HG02981 (cell line): ENCODE measurements around the gene SH3GL1.
A peak's percentile ranks its signal among the peaks of the same experiment; 100 is the strongest.

Experiments
- ATAC-seq: cut with Tn5 transposase; IDR thresholded peaks from one replicate; pipeline ENCODE4 v1.9.1; 2021; ENCODE audit warnings: mild to moderate bottlenecking, moderate library complexity; ENCODE audit not compliant: unreplicated experiment

The SH3GL1 gene

DNA sequence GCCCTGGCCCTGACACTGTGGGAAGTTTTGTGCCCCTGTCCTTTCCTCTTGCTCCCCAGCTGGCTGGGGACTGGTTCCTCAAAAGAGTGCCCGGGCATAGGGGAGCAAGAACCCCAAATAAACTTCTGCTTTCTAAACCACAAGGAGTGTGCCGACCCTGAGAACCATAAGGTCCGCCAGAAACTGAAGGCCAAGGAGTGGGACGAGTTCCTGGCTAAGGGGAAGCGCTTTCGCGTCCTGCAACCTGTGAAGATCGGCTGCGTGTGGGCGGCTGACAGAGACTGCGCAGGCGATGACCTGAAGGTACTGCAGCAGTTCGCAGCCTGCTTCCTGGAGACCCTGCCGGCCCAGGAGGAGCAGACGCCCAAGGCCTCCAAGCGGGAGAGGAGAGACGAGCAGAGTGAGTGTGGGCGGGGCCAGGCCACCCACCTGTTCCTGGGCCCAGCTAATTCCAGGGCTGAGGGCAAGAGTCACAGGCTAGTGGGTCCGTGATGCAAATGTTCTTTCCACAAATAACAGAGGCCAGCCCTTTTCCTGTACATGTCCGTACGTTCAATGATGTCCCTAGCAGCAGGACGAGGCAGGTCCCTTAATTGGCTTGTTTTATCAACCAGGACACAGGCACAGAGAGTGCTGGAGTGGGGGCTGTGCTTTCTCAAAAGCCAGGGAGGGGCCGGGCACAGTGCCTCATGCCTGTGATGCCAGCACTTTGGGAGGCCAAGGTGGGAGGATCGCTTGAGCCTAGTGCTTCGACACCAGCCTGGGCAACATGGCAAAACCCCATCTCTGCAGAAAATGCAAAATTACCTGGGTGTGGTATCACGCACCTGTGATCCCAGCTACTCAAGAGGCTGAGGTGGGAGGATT, 31.7 kb upstream of the SH3GL1 start:
- no peak for ATAC-seq

DNA sequence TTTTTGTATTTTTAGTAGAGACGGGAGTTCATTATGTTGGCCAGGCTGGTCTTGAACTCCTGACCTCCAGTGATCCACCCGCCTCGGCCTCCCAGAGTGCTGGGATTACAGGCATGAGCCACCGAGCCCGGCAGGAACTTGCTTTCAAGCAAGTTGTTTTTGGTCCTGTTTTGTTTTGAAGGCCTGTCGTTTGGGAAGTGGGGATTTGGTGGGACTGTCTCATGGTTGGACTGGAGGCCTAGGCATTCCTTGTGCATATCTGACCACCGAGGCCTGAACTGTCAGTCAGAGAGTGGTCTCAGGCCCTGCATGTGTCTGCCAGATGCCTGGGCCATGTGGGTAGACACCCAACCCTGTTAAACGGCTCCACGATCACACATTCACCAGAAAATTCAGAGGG, 30.9 kb upstream of the SH3GL1 start:
- no peak for ATAC-seq

DNA sequence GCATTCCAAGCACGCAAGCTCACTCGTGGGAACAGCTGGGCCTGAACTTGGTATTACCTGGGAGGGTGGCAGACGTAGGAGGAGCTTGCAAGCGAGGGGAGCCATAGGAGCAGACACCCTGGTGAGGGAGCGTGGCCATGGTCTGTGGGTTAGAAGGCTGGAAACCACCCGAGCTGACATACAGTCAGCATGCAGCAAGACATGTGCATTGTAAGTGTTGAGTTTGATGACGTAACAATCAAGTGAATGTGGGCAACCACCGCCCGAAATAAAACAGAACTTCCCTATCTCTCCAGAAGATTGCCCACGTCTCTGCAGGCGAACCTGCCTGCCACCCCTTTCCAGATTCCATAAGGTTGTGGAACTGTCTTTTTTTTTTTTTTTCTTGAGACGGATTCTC, 30.4 kb upstream of the SH3GL1 start:
- ATAC-seq: no peak

DNA sequence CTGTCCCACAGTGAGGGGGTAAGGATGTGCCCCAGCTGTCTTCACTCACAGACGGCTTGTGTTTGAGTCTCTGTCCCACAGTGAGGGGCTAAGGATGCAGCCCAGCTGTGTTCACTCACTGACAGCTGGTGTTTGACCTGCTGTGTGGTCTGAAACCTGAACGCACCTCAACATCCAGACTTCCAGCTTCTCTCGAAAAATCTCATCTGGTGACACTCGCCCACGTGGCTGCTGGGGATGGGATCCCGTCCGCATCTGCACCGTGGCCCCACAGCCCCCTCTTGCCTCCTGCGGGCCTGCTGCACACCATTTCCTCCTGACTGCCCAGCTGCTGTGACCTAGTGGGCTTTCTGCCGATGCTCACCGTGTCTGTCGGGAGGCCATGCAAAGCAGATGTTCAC, 29.4 kb upstream of the SH3GL1 start:
- ATAC-seq: no peak

DNA sequence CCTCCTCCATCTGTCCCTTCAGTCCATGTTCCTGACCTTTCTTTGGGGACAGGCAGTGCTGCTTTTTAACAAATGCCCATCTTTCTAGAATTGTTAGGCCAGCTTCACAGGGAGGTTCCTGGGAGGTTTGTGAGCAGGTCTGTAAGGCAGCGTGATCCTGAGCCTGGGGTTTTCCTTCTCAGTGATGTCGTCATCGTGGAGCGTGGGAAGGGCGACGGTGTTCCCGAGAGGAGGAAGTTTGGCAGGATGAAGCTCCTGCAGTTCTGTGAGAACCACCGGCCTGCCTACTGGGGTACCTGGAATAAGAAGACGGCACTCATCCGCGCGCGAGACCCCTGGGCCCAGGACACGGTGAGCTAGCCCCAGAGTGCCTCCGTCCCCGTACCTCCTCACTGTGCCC, 28.9 kb upstream of the SH3GL1 start:
- no peak for ATAC-seq

DNA sequence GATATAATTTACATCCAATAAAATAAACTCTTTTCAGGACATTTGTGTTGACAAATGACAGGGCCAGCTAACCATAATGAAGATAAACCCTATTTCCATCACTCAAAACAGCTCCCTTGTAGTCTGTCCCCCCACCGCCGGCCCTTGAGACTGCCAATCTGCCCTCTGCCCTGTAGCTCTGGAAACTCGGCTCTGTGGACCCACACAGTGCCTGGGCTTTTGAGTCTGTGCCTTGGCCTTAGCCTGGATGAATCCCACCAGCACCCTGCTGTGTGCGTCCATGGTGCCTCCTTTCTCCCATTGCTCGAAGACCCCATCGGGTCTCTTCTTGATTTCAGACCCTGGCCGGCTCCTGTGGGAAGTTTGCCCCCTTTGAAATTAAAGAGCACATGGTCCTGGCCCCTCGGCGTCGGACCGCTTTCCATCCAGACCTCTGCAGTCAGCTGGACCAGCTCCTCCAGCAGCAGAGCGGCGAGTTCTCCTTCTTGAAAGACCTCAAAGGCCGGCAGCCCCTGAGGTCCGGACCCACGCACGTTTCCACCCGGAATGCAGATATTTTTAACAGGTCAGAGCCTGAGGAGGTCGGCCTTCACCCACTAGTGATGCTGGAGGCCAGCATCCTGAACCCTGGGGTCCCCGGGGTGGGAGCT, 28.1 kb upstream of the SH3GL1 start:
- ATAC-seq: no peak

DNA sequence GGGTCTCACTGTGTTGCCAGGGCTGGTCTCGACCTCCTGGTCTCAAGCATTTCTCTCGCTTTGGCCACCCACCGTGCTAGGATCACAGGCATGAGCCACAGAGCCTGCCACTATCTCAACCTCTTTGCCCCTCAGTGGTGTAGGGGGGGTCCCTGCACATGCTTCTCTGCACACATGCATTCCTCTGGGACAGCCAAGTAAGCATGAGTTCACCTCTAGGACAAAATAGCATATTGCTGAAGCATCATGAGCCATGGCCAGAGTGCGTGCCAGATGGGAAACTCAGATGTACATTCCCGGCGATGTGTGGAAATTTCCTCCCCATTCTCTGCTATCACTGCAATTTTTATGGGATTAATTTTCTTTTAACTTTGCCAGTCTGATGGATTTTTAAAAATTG, 25.2 kb upstream of the SH3GL1 start:
- ATAC-seq: no peak

DNA sequence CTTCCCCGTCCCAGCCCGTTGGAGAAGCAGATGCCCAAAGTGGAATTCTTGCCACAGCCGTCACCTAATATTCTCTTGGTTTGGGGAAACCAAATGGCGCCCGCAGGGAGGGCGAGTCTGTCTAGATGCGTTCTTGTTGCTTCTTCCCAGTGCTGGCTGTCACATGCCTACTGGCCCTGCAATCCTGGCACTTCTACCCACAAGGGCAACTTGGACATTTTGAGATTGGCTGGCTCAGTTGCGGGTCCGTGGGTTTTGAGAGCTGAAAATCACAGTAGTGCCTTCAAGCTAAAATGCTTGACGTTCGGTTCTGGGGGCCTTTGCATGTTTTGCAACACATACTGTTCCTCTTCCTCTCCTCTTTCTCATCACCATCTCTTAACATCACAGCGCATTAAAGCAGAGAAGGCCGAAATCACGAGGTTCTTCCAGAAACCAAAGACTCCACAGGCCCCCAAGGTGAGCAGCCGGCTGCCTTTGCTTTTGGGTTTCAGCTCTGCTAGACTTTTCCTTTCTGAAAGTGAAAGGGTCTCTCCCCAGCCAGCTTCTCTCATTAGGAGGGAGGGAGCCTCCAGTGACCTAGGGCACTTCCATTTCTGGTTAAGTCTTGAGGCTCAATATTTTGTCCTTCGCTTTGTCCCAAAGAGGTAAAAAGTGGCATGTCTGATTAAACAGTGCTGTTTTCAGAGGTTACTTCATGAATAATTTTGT, 23.2 kb upstream of the SH3GL1 start:
- no peak for ATAC-seq

DNA sequence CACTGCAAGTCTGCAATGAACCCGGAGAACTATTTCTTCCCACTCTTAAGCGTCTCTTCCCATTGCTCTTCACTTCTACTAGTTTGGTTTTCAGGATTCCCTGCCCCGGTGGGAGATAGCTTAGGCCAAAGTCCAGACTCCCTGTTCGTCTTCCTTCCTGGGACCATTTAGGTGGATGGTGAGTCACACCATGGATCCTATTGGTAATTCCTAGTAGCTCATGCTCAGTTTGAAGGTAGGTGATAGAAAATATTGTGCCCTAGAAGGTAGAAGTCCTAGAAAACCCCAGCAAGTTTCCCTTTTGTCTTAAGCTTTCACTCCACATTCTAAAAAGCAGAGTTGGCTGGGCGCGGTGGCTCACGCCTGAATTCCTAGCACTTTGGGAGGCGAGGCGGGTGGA, 15.9 kb upstream of the SH3GL1 start:
- no peak for ATAC-seq

DNA sequence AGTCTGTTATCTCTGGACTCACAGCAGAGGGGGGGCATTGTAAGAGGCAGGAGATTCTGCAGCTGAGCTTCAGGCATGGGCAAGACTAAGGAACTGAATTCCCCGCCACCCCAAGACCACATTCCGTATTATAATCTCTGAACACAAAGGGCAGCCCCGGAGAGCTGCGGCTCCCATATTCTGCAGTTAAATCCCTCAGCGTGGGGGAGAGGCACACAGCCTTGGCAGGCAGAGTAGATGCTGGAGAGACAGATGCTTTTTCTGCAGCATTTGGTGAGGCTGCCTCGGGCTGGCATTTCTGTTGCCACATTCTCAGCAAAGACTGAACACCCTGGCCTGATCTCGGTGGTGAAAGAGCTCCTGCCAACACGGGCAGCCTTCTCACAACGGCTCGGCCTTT, 15.0 kb upstream of the SH3GL1 start:
- ATAC-seq: no peak

DNA sequence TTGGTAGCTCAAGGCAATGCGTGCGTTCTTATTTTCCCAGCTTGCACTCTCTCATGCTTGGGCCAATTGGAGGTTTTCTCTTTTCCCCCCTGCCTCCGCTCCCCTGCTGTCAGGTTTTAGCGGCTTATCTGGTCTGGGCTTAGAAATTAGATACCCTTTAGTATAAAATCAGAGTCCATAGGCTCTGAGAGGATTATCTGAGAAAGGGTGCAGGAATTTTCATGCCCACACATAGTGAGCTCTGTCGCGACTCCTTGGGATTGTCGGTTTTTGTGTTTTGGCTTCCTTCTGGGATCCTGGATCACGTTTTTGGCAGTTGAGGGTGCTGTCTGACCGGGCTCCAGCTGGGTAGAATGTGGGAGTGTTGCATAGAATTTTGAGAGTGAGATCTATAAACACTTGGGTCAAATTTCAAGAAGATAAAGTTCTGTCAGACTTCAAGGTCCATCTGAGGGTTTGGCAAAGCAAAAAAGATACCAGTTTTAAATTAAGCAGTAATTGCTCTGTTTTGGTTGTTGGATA, 14.5 kb upstream of the SH3GL1 start:
- no peak for ATAC-seq

DNA sequence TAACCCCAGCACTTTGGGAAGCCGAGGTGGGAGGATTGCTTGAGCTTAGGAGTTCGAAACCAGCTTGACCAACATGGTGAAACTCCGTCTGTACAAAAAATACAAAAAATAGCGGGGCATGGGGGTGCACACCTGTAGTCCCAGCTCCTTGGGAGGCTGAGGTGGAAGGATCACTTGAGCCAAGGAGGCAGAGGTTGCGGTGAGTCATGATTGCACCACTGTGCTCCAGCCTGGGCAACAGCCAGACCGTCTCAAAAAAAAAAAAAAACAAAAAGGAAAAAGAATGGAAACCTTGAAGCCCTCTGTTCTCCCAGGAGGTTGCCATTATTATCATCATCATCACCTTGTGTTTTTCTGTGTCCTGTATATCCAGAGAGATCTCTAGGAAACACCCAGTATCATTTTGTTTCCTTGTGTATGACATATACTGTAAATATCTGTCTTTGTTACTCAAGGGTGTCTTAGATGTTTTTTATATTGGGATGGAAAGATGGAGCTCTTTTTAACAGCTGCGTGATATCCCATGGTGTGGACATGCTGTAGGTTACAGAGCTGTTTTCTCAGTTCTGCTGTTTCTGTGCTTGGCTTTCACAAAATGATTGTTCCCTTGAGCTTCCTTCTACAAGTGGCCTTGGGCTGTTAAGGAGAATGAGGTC, 13.9 kb upstream of the SH3GL1 start:
- no peak for ATAC-seq

DNA sequence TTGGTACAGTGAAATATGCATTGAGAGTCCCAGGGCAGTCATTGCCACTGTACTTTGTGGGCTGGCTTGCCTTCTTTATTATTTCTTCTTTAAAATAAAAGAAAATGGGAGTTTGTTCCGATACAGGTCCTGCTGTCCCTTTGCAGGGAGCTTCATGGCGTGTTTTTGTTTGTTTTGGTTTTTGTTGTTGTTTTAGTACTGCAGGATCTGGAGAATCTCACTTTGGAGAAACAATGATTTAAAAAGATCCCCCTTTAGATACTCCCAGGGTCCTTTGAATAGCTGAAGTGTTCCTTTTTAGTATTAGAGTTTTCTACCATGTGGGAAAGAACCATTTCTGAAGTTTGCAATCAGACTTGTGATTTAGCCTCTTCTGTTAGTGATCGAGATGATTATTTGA, 13.2 kb upstream of the SH3GL1 start:
- no peak for ATAC-seq

DNA sequence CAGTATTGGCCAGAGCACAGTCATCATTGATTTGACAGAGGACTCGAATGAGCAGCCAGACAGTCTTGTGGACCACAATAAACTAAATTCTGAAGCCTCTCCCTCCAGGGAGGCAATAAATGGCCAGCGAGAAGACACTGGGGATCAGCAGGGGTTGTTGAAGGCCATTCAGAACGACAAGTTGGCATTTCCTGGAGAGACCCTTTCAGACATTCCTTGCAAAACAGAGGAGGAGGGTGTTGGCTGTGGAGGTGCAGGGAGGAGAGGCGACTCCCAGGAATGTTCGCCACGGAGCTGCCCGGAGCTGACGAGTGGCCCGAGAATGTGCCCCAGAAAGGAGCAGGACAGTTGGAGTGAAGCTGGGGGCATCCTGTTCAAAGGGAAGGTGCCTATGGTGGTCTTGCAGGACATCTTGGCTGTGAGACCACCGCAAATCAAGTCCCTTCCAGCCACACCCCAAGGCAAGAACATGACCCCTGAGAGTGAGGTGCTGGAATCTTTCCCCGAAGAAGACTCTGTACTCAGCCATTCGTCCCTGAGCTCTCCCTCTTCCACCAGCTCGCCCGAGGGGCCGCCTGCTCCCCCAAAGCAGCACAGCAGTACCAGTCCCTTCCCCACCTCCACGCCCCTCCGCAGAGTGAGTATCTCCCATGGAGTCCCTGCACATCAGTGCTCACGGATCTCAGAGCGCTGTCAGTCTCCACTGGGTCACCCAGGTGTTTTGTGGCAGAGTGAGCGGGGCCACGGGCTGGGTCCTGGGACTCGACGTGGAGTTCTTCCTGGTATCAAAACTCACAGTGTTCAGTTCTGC, 9.0 kb upstream of the SH3GL1 start:
- no peak for ATAC-seq

DNA sequence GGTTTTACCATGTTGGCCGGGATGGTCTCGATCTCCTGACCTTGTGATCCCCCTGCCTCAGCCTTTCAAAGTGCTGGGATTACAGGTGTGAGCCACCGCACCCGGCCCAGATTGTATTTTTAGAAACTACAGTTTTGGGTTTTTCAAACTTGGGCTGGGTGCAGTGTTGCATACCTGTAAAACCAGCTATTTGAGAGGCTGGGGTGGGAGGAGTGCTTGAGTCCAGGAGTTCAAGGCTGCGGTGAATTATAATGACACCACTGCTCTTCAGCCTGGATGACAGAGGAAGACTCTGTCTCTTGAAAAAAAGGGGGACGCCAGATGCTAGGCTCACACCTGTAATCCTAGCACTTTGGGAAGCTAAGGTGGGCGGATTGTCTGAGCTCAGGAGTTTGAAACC, 6.3 kb upstream of the SH3GL1 start:
- no peak for ATAC-seq

DNA sequence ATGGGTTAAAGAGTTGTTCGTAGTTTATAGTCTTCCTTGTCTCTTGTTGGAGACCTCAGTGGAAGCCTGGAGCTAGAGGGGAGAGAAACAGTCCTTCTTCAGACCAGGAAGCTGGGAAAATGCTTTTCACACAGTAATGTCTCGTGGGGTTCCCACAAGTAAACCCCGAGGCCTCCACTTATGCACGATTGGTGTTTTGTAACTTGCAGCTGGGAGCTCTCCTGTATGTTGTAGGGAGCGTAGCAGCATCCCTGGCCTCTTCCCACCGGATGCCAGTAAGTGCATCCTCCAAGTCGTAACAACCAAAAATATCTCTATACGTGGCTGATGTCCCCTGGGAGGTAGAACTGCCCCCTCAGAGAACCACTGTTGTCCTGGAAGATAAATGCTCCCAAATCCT, 5.6 kb upstream of the SH3GL1 start:
- ATAC-seq: no peak

DNA sequence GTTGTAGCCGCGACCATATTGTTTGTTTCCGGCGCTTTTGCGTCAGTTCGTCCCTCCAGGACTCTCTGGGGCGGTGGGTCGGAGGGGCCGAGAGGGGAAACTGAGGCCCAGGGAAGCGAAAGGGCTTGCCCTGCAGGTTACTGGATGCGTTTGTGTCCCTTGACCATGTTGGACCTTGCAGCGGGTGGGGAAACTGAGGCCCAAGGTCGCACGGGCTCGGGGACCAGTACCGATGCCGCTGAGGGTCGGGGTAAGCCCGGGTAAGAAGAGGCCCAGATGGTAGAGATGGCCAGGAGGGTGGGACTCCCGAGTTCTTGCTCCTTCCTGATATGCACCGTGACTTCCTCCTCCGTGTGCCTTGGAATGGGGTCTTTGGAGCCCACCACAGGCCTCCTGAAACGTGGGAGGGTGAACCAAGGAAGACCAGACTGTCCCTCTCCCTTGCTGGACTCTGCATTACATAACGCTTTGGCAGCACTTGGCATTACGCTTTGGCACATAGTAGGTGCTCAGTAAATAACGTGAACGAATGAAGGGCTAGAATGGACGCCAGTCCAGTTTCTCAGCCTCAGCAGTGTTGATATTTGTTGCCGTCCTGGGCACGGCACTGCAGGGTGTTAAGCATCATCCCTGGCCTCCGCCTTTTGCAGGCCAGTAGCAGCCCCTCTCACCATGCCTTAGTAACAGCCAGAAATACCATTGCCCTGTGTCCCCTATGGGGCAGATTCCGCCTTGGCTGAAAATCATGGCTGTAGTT, 2.8 kb upstream of the SH3GL1 start:
- ATAC-seq: no peak

DNA sequence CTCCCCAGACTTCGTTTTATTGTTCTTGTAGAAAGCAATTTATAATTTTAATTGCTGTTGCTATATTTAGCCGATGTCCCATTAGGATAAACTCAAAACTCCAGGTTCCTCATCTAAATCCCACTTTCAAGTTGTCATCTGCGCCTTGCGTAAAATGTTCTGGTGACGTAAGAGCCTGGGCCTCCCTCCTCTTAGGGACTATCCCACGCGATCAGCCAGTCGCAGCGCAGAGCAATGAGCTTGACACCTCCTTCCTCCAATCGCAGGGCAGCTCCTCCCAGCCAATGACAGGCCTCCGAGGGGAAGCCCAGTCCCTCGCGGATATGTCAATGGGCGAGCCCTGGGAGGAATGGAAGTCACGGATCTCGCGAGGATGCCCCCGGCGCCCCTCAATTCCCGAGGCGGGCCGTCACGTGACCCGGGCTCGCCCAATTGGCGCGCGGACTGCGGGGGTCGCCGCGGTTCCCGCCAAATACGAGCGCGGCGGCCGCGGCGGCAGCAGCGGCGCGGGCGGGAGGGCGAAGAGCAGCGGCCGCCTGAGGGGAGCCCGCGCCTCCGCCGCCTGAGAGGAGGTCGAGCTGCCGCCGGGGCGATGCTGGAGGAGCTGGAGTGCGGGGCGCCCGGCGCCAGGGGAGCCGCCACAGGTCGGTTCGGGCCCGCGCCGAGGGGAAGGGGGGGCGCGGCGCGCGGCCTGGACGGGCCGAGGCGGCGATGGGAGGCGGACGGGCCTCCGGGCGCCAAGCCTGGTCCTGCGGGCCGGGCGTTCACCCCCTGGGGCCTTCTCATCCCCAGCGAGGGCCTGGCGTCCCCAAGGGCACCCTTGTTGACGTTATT, 2.0 kb upstream of the SH3GL1 start, which contains the start of gene CHAF1A:
CHAF1A (plus strand) TSS at position 470 of the 834 bp plus-strand sequence; CDS start at position 593, 123 bp downstream.
- peak; percentile 79 for ATAC-seq

DNA sequence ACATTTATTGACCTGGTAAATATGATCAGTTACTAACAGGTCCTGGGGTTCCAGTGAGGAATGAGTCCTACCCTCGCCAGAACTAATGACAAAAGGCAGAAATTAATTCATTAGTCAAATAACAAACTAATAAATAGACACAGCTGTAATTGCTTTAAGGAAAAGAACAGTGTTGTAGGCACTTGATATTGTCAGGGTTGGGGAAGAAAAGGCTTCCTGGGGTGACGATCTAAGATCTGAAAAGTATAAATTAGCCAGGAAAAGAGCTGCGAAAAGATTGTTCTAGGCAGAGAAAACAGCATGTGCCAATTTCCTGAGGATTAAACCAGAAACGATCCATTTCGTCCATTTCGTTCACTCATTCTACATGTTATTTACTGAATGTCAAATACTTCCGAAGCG, 1.4 kb upstream of the SH3GL1 start:
- no peak for ATAC-seq
